HepG2 (cell line): Measurements from ENCODE around the gene MIEF2. TPM values are rescaled to one million over a fixed set of nuclear protein-coding genes. Genes with fewer than 3 reads are reported as not detected.

Source experiments
- ATAC-seq: fragments of 200-7000 bp; cut with Tn5 transposase; 3 replicates; pipeline ENCODE4 v1.9.1; 2020; ENCODE audit warnings: mild to moderate bottlenecking, moderate library complexity
- BruUV-seq: library from RNA; stranded (reverse); fragments of 400-500 nt; replicated peaks from 2 replicates; lab custom pipeline; 2021; lab: Mats Ljungman, UMichigan
- CTCF ChIA-PET: fragments of 300-600 bp; formaldehyde crosslinking; extraction: SDS; loops from one replicate; lab custom pipeline; 2021; ENCODE audit warnings: low total read pairs, inconsistent platforms, low intra/inter-chr PET ratio; lab: Yijun Ruan, JAX
- POLR2A ChIA-PET: fragments of 350-600 bp; sonication (Branson Sonifier 250); formaldehyde crosslinking; loops from one replicate; lab custom pipeline; 2020; ENCODE audit warnings: antibody characterized with exemption, inconsistent platforms; lab: Yijun Ruan, JAX
- DNase-seq: peaks from one replicate; pipeline ENCODE4 v3.0.0-alpha.2; 2015; ENCODE audit warnings: low spot score
- FAIRE-seq: peaks from 3 replicates; lab custom pipeline; 2011; peaks lifted over from hg19 to GRCh38; lab: Jason Lieb, UNC
- H2AFZ ChIP-seq: one replicate; pipeline ENCODE4 v1.6.1; 2011; ENCODE audit warnings: low read length, inconsistent platforms
- H3K27ac ChIP-seq: fragments of 300-600 bp; 3 replicates; pipeline ENCODE4 v1.8.0; 2011; ENCODE audit warnings: mixed run types, mild to moderate bottlenecking, mixed read lengths, low read length, inconsistent platforms; ENCODE audit not compliant: insufficient read depth; ENCODE audit errors: extremely low read length
- H3K27me3 ChIP-seq, 2 experiments: fragments of 200-600 bp in 1 of 2; 2 replicates in 1 of 2; 3 replicates in 1 of 2; pipeline versions ENCODE4 v1.6.0 to v1.8.0; 2011; ENCODE audit warnings: low read length in 2 of 2, mild to moderate bottlenecking in 2 of 2, moderate library complexity in 2 of 2, inconsistent platforms in 1 of 2; ENCODE audit not compliant: insufficient read depth in 2 of 2, control insufficient read depth in 1 of 2
- H3K36me3 ChIP-seq, 2 experiments: fragments of 200-600 bp in 1 of 2; replicated peaks in 1 of 2; 2 replicates in 1 of 2; 3 replicates in 1 of 2; pipeline versions ENCODE4 v1.5.1 to v1.8.0; 2011; ENCODE audit warnings: low read length in 2 of 2, inconsistent platforms in 1 of 2; ENCODE audit not compliant: insufficient read depth in 2 of 2, control insufficient read depth in 1 of 2
- H3K4me1 ChIP-seq: 2 replicates; pipeline ENCODE4 v1.5.1; 2012; ENCODE audit warnings: low read length, inconsistent platforms; ENCODE audit not compliant: insufficient read depth
- H3K4me2 ChIP-seq: 2 replicates; pipeline ENCODE4 v1.6.0; 2011; ENCODE audit warnings: low read depth, low read length, inconsistent platforms
- H3K4me3 ChIP-seq, 3 experiments: fragments of 200-600 bp in 1 of 3; sonication (generic), shearing (Covaris generic) in 1 of 3; replicated peaks in 1 of 3; 2 replicates each; pipeline ENCODE4 v1.5.1; 2011 to 2016; ENCODE audit warnings: low read length in 3 of 3, inconsistent platforms in 2 of 3, low read depth in 2 of 3, mild to moderate bottlenecking in 2 of 3, control low read depth in 1 of 3, mixed read lengths in 1 of 3; ENCODE audit not compliant: insufficient read depth in 1 of 3
- H3K79me2 ChIP-seq: one replicate; pipeline ENCODE4 v1.6.1; 2011; ENCODE audit warnings: low read length, inconsistent platforms; ENCODE audit not compliant: insufficient read depth
- H3K9ac ChIP-seq: 2 replicates; pipeline ENCODE4 v1.6.0; 2011; ENCODE audit warnings: mild to moderate bottlenecking, low read depth, low read length, inconsistent platforms; ENCODE audit not compliant: insufficient read depth
- H3K9me3 ChIP-seq: 2 replicates; pipeline ENCODE4 v1.5.1; 2012; ENCODE audit warnings: mild to moderate bottlenecking, low read length
- H4K20me1 ChIP-seq: 2 replicates; pipeline ENCODE4 v1.6.0; 2011; ENCODE audit warnings: inconsistent platforms, mild to moderate bottlenecking, low read length, moderate library complexity; ENCODE audit not compliant: insufficient read depth
- AKAP8 ChIP-seq: sonication (generic); formaldehyde crosslinking; IDR thresholded peaks from 2 replicates; pipeline ENCODE4 v1.5.1; 2020; ENCODE audit warnings: mild to moderate bottlenecking, missing genetic modification reagents
- WGBS: methylation state at CpG from one replicate; pipeline ENCODE4 v1.1.6; 2017; ENCODE audit warnings: low lambda C conversion rate; 5-methylcytosine and 5-hydroxymethylcytosine counted together
- in situ Hi-C: cut with HindIII; loops from 2 replicates; pipeline ENCODE4 v1.10.0; 2017; ENCODE audit warnings: low pct_unique_long_range_greater_than_20kb; ENCODE audit not compliant: extremely low pct_ligation_motif_present
- intact Hi-C: fragments of 100-400 bp; cut with micrococcal nuclease; formaldehyde crosslinking; loops from one replicate; pipeline ENCODE4 v1.10.0; 2022; ENCODE audit not compliant: unreplicated experiment
- polyA plus RNA-seq, 8 experiments: library from polyadenylated mRNA; depleted of rRNA in 3 of 8; stranded (reverse) in 7 of 8; unstranded in 1 of 8; fragments of >200 nt; fragmentation: Illumina TruSeq in 4 of 8; extraction: Trizol in 4 of 8; gene quantifications; 2 replicates each; pipeline versions ENCODE4 v1.2.1 to v1.2.3, GENCODE V29; 2011 to 2016; ENCODE audit warnings: low read depth in 4 of 8, missing spikeins in 1 of 8, mixed read lengths in 1 of 8; ENCODE audit not compliant: insufficient read depth in 1 of 8
- total RNA-seq, 5 experiments: library from RNA; depleted of rRNA; stranded (reverse); fragments of >200 nt; fragmentation: Illumina TruSeq; extraction: Trizol; gene quantifications; 2 replicates each; pipeline ENCODE4 v1.2.3, GENCODE V29; 2016; ENCODE audit warnings: low read depth in 1 of 5
- TF ChIP-seq, protein P1 (sequence below): sonication (generic); formaldehyde crosslinking; IDR thresholded peaks from 2 replicates; pipeline ENCODE4 v1.4.0; 2020; ENCODE audit warnings: missing genetic modification reagents
- TF ChIP-seq, protein P2 (sequence below): sonication (generic); formaldehyde crosslinking; IDR thresholded peaks from 2 replicates; pipeline ENCODE4 v1.5.0; 2020; ENCODE audit warnings: mild to moderate bottlenecking, missing genetic modification reagents, borderline replicate concordance
- TF ChIP-seq, protein P3 (sequence below): sonication (generic); formaldehyde crosslinking; IDR thresholded peaks from 2 replicates; pipeline ENCODE4 v1.4.0; 2020; ENCODE audit warnings: missing genetic modification reagents

MIEF2 gene
- total and polyA plus RNA-seq, 2 of the 13 experiments (the other 11 are each of a cell fraction or from before 2014, with no cell fraction given), result 6.0 to 8.0 TPM

DNA sequence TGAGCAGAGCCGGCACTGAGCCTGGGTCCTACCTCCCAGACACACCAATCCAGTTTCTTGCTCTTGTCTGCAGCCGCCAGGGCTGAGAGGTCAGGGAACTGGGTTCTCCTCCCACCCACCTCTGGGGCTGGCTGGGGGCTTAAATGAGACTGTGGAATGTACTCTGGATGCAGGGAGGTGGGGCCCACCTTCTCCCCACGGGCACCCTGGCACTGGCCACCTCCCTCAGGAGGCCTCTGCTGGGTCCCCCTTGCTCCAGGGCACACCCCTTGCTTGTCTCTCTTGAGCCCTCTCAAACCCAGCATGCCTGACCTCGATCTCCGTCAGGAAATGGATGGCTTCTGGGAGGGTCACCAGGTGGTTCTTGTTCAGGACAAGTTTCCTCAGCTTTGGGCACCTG, 8.3 kb upstream of the MIEF2 start:
- Histone ChIP-seq H3K9ac (no peak overlapping the region), H3K27ac (no peak overlapping the region), H3K4me2 (no peak overlapping the region), H3K79me2 (peaks cover 12% of the 10 kb centered on the region), H3K27me3 (no peaks in the 10 kb centered on the region), H4K20me1 (peaks cover 8% of the 10 kb centered on the region; the same call in 1 of the 2 replicates), H2AFZ (no peak overlapping the region), H3K4me1 (peaks cover 11% of the 10 kb centered on the region), H3K9me3 (no peaks in the 10 kb centered on the region), H3K36me3 (peaks cover 35 to 80% of the 10 kb centered on the region in 2 experiments; a peak in 4 of 5 replicates), H3K4me3 (no peak overlapping the region)
- no peak for FAIRE-seq
- BruUV-seq, result no TSS peak
- CTCF ChIA-PET, result no interaction called here
- 93% methylated on average over 2 of the region's 5 CpGs for WGBS
- intact Hi-C loops, result no loop called here
- TF ChIP-seq AKAP8 (CRISPR knock-in tag), result no peak
- TF ChIP-seq, protein P1, sequence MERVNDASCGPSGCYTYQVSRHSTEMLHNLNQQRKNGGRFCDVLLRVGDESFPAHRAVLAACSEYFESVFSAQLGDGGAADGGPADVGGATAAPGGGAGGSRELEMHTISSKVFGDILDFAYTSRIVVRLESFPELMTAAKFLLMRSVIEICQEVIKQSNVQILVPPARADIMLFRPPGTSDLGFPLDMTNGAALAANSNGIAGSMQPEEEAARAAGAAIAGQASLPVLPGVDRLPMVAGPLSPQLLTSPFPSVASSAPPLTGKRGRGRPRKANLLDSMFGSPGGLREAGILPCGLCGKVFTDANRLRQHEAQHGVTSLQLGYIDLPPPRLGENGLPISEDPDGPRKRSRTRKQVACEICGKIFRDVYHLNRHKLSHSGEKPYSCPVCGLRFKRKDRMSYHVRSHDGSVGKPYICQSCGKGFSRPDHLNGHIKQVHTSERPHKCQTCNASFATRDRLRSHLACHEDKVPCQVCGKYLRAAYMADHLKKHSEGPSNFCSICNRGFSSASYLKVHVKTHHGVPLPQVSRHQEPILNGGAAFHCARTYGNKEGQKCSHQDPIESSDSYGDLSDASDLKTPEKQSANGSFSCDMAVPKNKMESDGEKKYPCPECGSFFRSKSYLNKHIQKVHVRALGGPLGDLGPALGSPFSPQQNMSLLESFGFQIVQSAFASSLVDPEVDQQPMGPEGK, result no peak
- TF ChIP-seq, protein P2, sequence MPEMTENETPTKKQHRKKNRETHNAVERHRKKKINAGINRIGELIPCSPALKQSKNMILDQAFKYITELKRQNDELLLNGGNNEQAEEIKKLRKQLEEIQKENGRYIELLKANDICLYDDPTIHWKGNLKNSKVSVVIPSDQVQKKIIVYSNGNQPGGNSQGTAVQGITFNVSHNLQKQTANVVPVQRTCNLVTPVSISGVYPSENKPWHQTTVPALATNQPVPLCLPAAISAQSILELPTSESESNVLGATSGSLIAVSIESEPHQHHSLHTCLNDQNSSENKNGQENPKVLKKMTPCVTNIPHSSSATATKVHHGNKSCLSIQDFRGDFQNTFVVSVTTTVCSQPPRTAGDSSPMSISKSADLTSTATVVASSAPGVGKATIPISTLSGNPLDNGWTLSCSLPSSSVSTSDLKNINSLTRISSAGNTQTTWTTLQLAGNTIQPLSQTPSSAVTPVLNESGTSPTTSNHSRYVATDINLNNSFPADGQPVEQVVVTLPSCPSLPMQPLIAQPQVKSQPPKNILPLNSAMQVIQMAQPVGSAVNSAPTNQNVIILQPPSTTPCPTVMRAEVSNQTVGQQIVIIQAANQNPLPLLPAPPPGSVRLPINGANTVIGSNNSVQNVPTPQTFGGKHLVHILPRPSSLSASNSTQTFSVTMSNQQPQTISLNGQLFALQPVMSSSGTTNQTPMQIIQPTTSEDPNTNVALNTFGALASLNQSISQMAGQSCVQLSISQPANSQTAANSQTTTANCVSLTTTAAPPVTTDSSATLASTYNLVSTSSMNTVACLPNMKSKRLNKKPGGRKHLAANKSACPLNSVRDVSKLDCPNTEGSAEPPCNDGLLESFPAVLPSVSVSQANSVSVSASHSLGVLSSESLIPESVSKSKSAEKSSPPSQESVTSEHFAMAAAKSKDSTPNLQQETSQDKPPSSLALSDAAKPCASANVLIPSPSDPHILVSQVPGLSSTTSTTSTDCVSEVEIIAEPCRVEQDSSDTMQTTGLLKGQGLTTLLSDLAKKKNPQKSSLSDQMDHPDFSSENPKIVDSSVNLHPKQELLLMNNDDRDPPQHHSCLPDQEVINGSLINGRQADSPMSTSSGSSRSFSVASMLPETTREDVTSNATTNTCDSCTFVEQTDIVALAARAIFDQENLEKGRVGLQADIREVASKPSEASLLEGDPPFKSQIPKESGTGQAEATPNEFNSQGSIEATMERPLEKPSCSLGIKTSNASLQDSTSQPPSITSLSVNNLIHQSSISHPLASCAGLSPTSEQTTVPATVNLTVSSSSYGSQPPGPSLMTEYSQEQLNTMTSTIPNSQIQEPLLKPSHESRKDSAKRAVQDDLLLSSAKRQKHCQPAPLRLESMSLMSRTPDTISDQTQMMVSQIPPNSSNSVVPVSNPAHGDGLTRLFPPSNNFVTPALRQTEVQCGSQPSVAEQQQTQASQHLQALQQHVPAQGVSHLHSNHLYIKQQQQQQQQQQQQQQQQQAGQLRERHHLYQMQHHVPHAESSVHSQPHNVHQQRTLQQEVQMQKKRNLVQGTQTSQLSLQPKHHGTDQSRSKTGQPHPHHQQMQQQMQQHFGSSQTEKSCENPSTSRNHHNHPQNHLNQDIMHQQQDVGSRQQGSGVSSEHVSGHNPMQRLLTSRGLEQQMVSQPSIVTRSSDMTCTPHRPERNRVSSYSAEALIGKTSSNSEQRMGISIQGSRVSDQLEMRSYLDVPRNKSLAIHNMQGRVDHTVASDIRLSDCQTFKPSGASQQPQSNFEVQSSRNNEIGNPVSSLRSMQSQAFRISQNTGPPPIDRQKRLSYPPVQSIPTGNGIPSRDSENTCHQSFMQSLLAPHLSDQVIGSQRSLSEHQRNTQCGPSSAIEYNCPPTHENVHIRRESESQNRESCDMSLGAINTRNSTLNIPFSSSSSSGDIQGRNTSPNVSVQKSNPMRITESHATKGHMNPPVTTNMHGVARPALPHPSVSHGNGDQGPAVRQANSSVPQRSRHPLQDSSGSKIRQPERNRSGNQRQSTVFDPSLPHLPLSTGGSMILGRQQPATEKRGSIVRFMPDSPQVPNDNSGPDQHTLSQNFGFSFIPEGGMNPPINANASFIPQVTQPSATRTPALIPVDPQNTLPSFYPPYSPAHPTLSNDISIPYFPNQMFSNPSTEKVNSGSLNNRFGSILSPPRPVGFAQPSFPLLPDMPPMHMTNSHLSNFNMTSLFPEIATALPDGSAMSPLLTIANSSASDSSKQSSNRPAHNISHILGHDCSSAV (CRISPR knock-in tag), result no peak
- TF ChIP-seq, protein P3, sequence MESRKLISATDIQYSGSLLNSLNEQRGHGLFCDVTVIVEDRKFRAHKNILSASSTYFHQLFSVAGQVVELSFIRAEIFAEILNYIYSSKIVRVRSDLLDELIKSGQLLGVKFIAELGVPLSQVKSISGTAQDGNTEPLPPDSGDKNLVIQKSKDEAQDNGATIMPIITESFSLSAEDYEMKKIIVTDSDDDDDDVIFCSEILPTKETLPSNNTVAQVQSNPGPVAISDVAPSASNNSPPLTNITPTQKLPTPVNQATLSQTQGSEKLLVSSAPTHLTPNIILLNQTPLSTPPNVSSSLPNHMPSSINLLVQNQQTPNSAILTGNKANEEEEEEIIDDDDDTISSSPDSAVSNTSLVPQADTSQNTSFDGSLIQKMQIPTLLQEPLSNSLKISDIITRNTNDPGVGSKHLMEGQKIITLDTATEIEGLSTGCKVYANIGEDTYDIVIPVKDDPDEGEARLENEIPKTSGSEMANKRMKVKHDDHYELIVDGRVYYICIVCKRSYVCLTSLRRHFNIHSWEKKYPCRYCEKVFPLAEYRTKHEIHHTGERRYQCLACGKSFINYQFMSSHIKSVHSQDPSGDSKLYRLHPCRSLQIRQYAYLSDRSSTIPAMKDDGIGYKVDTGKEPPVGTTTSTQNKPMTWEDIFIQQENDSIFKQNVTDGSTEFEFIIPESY (CRISPR knock-in tag), result no peak
- POLR2A ChIA-PET, result no interaction called here
- no peak for ATAC-seq
- DNase-seq, result no peak
- in situ Hi-C loops, result no loop called here
